Measurements from ENCODE around the gene NEK7.
A peak's percentile ranks its signal among the peaks of the same experiment; 100 is the strongest.

Gene NEK7

DNA sequence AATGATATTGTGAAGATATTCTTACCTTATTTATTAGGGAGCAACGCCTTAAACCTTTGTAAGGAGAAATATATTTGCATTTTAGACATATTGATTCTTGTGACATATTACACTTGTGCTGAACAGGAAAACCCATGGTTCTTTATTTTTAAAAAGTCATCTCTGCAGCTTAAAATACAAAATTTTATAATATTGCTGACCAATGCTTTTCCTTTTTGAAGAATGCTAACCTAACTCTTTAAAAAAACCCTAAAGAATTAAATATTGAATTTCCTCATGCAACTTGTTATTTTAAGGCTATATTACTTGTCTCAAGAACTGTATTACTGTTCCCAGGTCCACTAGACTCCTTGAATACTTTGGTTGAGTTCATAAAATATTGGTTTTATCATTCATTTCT lies 99.0 kb downstream of the NEK7 start:
- no peak for DNase-seq (ENCODE audit: low spot score)

DNA sequence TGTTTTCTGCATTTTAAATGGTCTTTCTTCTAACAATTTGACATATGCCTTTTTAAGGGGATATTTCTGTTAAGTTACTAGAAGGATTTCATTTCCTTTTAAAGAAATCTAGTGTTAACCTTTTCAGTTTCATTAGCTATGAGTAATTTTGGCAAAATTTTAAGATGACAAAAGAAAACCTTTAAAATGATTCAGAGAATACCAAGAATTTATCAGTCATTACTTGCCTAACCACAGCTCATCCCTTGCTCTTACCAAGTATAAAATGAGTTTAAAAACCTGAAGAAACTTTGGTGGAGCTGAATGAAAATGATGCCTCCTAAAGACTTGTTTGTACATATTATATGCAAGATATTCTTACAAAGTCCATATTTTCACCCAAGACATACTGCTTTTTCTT lies 101.7 kb downstream of the NEK7 start:
- peak; percentile 15 for DNase-seq (ENCODE audit: low spot score)

DNA sequence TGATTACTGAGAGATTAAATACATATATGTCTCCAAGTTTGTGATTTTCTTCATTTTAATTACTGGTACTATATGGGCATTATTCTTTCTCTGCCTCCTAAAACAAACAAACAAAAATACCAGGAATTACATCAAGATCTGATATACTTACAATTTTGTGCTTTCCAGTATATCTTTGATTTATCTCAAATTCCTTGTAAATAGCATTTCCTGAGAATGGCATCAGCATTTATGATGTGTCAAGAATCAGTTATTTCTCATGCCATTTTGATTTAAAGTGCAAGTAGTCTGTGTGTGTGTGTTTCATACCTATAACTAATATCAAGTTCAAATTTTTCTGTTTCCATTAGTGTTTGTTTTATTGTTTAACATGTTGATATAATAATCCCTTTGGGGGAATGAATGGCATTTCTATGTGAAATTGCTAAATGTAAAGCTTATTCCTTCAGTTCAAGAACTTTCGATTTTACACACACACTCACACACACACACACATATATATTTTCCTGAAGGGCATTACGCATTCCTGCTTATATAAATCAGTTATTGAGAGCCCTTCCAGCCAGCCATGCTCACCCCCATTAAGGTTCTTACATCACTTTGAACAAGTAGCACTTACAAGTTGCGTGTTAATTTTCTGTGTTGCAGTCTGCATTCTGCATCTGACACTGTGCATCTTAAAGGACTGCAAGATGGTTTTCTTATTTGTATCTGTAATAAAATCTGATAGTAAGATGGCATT lies 102.7 kb downstream of the NEK7 start:
- DNase-seq (ENCODE audit: low spot score), result no peak

DNA sequence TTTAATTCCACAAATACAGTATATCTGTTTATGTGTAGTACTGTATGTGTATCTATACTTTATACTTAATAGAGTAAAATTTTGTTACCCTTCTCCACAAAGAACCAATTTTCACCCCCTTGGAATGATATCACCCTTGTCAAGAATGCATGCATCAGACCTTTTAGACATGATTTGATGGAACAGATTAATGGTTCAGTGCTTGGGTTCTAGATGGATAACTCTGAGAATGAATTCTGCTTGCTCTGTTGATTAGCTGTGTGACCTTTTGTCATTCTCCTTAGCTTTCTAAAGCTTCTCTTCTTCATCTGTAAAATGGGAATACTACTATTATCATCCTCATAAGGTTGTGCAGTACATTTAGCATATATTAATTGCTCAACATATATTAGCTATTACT lies 105.1 kb downstream of the NEK7 start:
- DNase-seq (ENCODE audit: low spot score), result no peak

DNA sequence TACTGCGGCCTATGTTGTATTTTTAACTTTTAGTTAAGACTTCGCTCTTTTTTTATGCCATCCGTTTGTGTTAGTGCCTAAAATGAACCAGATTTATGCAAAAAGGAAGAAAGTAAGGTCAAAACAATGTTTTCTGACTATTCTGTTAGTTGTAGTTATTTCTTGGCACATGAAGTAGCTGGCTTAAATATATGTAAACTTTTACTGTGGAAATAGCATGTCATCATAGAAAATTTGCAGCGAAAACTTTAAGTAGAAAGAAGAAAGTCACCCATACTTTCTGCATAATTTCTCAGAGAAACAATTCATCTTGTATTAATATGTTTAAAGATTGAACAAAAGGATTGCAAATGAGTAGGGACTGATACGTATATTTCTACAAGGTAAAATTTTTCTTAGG lies 106.4 kb downstream of the NEK7 start:
- no peak for DNase-seq (ENCODE audit: low spot score)

DNA sequence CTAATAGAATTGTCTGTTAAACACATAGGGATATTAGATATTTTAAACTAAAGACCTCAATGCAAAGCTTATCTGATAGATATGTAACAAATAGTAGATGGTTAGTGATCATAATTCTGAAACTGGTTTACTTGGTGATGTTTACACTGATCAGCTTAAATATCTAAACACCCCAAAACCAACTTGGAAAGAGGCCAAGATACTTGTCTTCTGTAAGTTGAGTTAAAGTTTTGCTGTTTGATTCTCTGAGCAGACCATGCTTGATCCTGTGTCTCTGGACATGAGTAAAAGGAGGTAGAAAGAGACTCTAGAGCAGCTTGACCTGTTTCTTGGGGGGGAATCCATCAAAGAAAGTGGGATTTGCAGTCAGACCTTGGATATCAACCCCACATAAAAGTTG lies 107.5 kb downstream of the NEK7 start:
- DNase-seq (ENCODE audit: low spot score), result no peak

DNA sequence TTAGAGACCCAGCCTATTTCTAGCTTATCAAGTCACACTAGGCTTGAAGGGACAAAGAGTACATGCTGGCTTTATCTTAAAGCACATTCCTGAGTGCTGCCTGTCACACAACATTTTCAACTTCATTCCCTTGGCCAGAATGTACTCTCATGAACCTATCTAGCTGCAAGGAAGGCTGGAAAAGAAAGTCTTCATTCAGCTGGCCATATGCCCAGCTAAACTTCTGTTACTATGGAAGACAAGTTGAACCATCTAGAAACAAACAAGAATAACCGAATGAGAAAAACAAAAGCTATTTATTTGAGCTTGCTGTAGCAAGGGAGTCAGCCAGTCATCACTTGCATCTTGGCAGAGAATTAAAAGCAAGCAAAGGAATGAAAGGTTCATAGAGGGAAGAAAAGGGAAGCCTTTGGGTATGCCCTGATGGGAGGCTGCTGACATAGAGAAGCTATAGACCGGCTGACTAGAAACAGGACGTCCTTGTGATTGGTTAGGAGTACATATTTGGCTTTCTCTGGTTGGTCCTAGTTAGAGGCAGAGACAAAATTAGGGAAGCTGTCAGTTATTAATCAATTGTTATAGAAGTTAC lies 108.4 kb downstream of the NEK7 start:
- DNase-seq (ENCODE audit: low spot score), result no peak

DNA sequence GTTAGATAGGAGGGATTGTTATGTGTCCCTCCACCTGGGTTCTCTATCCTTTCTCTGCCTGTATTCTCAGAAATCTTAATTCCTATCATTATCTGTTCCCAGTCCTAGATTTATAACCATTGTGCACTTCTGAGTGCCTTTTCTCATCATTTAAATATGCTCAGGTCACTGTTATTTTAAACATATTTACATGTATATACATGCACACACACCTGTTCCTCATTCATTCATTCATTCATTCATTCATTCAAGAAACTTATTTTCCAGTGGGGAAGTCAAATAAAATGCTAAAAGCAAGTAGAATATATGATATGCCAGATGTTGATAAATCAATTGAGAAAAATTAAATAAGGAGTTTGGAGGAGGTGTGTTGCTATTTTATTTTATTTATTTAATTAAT lies 110.3 kb downstream of the NEK7 start:
- DNase-seq (ENCODE audit: low spot score), result no peak

DNA sequence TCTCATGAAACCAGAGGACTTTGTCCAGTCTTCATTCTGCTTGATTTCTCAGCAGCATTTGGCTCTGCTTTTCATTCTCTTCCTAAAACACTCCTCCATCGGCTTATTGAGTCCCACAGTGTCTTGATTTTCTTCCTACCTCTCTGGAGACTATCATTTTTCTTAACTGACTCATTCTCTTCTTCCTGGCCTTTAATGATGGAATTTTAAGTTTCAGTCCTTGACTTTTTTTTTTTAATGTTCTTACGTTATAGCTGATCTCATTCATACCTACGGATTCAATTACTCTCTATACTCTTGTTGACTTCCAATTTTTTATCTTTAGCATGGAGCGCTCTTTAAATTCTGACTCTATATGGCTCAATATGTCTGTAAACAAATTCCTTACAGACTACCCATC lies 111.1 kb downstream of the NEK7 start:
- no peak for DNase-seq (ENCODE audit: low spot score)

DNA sequence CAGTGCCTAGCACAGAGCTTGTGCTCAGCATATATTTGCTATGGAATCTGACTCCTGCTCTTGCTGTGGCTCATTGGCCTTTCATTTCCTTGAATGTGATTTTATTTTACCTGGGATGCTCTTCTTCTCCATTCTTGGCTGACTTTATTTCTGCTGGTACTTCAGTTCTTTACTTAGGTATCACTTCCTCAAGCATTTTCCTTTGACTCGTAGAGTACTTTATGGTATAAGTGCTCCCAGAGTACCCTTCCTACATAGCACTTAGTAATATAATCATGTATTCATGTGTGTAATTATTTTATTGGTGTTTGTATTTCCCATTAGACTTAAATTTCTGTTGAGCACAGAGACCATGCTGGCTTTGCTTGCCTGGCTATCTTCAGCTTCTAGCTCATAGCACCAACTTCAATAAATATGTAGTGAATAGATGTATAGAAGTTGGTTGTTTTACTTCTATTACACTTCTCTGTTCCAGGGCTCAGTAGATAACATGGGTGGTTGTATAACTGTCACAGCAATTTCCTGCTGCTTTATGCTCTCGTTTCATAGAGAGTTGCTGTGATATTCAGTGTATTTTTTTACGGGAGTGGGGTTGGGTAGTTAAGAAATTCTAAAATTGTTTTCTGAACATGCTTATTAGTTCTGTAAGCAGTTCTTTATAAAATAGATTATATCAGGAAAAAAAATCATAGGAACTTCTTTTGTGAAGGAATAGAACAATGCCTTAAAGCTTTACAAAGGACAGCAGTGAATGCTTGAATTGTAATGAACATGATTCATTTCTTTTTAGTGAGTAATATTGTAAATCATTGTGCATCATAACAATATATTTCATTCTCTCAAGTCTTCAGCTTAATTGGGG lies 112.2 kb downstream of the NEK7 start:
- DNase-seq (ENCODE audit: low spot score), result no peak

DNA sequence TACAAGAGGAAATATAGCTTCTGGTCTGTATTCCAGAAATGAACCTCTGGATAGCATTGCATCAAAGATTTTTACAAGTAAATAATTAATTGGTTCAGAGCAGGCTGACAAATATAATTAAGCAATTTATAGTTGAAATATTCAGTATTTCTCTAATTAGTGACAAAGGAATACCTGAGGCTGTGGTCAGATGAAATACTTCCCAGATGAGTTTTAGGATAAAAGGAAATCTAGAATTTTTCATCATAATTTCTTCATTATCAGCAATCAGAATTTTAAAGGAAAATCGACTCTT lies 112.8 kb downstream of the NEK7 start:
- DNase-seq (ENCODE audit: low spot score), result no peak

DNA sequence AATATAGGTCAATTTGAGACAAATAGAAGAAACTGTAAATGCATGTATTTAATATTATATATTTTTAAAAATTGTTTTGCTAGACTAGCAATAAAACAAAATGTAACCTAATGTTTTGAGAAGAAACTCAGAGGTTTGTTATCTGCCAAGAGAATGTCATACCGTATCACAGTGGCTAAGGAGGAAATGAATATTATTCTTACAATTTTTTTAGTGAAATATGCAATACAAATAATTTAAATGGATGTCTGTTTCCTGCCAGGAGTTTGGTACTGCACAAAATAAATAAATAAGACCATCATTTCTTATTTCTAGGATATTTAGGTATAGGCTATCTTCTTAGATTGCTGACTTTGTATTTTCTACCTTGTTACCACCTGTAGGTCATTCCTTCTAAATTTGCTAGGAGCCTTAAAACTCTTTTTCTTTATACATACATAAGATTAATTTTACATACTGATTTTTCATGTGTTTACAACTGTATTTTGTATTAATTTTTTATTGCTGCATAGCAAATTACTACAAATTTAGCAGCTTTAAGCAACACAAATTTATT lies 113.6 kb downstream of the NEK7 start:
- DNase-seq (ENCODE audit: low spot score), result no peak

DNA sequence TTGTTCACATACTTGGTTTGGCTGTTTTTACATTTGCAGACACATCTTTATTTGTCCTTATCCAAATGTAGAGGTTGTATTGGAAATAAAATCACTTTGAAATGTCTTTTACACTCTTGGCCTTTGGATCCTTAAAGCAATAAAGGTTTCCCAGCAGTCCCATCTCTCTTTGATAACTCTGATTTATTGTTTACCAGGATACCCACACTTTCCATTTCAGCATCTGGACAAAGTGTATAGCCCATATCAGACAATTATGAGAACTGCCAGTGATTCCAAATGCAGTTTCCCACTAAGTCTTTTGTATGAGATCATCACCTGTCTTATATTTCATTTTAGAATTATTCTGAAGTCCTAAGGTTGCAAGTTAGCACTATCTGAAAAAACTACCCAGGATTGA lies 114.7 kb downstream of the NEK7 start:
- DNase-seq (ENCODE audit: low spot score), result no peak

DNA sequence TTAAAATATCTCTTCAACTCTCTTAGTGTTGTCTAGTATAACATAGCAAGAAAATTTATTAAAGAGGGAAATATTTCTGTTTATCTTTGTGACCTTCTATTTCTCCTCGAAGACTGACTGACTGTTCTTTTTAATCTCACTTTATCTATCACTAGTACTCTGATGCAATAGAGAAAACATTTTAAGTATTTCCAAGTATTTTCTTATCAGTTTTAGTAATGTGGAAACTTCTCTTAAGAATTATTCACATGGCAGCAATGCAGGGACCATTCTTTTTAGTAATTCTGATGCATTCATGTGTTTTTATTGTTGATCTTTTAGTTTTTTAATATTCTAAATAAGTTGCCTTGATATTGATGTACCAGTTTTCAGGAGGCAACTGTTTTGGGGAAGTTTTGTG lies 115.7 kb downstream of the NEK7 start:
- DNase-seq (ENCODE audit: low spot score), result no peak

DNA sequence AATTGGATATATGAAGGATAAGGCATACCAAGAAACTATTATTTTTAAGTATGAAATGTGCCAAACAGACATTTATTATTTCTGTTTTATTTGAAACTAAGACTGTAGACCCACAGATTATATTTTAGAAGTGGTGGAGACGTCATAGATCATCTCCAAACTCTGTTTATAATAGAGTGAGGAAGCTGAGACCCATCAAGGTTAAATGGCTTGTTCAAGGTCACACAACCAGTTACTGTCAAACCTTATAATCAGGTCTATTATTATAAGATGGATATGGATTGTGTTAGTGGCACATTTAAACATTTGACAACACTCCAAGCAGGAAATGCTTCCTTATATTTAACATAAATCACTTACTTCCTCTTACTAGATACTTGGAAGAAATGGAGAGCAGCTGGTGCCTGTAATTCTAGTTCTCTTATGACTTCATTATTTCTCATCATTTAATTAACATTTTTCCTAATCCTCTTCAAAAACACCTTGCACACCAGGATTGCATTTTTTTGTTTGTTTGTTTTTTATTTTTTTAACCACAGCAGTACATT lies 117.0 kb downstream of the NEK7 start:
- DNase-seq (ENCODE audit: low spot score), result no peak

DNA sequence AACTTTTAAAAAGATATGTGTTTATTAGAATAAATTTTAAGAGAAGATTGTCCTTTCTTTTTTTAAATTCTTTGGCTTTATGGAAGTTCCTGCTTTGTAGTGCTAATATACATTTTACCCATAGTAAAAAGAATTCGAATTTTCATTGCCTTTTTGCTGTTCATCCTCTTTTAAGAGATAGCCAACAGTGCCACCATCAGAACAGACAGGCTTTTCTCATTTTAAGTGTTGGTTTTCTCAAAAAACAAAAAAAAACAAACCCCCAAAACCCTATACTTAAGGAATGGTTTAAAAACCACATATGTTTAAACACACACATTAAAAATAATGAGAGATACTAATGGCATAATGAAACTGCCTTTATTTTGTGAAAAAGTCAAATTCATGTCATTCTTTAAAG lies 118.8 kb downstream of the NEK7 start:
- no peak for DNase-seq (ENCODE audit: low spot score)

DNA sequence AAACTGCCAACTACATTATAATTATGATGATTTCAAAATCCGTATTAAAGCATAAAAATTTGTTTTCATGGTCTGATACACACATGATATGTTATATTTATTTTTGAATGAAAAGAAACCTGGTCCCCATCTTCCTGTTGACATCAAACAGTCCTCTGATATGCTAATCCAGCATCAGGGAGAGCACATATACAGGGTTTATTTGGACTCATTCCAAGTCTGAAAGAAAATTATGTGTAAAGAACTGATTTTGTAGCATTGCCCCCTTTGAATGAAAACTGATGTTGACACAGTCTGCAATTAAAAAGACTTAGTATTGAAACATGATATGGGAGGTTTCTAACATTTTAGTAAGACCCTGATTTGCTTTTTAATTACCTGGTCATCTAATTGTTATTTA lies 119.4 kb downstream of the NEK7 start:
- DNase-seq (ENCODE audit: low spot score), result no peak

DNA sequence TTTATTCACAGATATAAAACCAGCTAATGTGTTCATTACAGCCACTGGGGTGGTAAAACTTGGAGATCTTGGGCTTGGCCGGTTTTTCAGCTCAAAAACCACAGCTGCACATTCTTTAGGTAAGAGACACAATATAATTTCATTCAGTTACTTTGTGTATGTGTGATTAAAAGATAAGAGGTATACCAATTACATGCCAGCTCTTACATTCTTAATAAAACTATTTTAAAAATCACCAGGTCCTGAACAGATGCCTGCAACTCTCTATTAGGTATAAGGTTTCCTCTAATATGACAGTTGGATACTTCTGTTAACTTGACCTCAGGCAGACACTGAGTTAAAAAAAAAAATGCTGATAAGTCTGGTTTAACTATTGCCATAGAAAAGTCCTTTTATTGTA lies 122.1 kb downstream of the NEK7 start:
- DNase-seq (ENCODE audit: low spot score), result no peak

DNA sequence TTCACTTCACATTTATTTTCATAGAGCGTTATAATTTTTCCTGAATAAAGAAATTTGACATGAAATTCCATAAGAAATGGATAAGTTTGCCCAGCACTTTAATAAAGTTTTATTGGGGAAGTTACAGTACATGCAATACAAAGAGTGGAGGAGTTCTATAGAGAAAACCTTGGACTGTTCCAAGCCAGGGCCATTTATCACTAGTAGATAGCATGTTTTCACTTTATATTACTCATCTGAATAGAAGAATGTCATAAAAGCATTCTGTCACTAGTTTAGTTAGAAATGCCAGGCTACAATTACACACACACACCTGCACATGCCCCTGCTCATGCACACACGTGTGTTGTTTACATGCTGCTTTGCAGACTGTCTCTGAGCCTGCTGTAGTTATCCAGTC lies 123.3 kb downstream of the NEK7 start:
- no peak for DNase-seq (ENCODE audit: low spot score)

DNA sequence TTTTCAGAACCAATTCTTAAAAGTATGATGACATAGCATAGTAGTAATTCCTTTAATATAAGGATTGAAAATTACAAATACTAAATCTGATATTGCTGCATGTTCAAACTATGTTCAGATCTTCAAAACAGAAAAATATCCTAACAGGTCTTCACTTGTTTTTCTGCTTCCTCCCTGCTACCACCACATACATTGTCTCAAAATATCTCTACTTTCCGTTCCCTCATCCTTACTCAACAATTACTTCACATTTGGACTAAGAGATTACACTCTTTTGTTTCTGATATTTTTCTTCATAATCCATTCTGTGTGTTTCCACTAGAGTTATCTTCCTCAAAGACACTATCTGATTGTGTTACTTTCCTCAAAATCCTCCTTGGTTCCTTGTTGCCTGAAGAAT lies 125.1 kb downstream of the NEK7 start:
- DNase-seq (ENCODE audit: low spot score), result no peak

DNA sequence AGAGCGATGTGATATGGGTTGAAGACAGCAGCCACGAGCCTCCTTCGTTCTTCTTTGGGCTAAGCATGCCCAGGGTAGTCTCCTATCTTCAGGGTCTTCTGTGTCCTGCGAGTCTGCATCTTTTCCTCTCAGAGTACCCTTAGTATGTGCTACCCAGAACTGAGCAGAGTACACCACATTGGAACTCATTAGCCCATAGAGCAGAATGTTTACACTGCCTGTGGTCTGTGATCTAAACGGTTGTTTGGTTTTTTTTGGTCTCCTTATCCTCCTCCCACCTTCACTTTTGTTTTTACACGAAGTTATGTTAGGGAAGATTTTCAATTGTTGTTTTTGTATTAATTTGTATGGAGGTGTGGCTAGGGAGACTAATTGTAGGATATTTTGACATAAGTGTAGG lies 126.4 kb downstream of the NEK7 start:
- DNase-seq (ENCODE audit: low spot score), result peak; percentile 11

DNA sequence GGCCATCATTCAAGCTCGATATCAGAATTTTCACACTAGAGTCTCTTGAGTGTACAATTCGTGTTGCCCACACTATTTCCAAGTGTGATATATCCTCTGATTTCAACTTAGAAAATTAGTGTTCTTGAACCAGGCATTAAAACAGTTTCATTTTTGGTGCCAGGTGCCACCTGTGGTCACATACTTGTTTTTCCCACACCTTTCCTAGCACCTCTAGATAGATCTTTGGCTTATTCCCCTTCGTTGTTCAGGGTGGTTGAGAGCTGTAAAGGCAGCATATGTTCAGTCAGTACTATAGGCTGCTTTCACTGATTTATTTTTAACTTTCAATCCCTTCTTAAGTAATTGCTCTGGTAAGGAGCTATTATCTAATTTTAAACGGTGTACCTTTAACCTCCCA lies 131.1 kb downstream of the NEK7 start:
- no peak for DNase-seq (ENCODE audit: low spot score)

Measured in AG08396 (cell line).